Effector memory CD8-positive, alpha-beta T cell (primary cell): Measurements from ENCODE around the gene SYCP2.

Experiments
- ATAC-seq: fragments of 150-1000 bp; cut with Tn5 transposase; replicated peaks from 2 replicates; pipeline ENCODE4 v1.10.0; 2021; ENCODE audit warnings: mild to moderate bottlenecking, moderate library complexity
- DNase-seq, 3 experiments: peaks; one replicate each; pipeline ENCODE4 v3.0.0; 2021
- H3K27ac Mint-ChIP-seq, 2 donors: one replicate each; pipeline ENCODE4 v1.8.0; 2022; ENCODE audit warnings: mild to moderate bottlenecking in 2 of 2, mixed read lengths in 2 of 2, moderate library complexity in 2 of 2
- H3K27me3 Mint-ChIP-seq, 2 donors: one replicate each; pipeline ENCODE4 v1.8.0; 2022; ENCODE audit warnings: mixed read lengths in 2 of 2
- H3K36me3 Mint-ChIP-seq: one replicate; pipeline ENCODE4 v1.8.0; 2022; ENCODE audit warnings: mild to moderate bottlenecking, moderate library complexity, mixed read lengths; ENCODE audit not compliant: insufficient read depth
- H3K4me1 Mint-ChIP-seq, 2 donors: one replicate each; pipeline ENCODE4 v1.8.0; 2022; ENCODE audit warnings: low read depth in 2 of 2, mixed read lengths in 2 of 2
- H3K4me3 Mint-ChIP-seq, 2 donors: one replicate each; pipeline ENCODE4 v1.8.0; 2022; ENCODE audit warnings: mild to moderate bottlenecking in 2 of 2, mixed read lengths in 2 of 2, moderate library complexity in 2 of 2
- H3K9me3 Mint-ChIP-seq, 2 donors: one replicate each; pipeline ENCODE4 v1.8.0; 2022; ENCODE audit warnings: mixed read lengths in 2 of 2

Gene SYCP2

DNA sequence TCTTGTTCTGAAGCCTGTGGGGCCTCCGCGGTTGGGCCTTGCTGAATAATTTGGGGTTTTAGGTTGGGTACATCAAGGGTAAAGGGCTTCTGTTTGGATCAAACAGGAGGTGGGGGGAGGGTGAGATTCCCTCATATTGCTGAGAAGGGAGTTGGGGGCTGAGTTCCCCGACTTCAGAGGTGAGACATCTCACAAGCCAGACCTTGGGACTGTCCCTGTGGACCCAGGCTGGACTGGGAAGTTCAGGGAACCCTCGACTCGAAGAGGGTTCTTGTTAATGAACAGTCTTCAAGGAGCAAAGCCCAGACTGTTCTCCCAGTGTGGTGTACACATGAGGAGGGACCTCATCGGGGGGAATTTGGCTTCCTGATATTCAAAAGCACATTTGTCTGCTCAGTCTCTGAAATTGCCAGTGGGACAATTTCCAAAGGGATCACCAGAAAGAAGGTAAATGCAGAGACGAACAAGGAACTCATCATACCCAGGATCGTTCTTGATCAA, 118.5 kb downstream of the SYCP2 start:
- ATAC-seq (no peak), DNase-seq (no peak)
- no peak overlapping the region for H3K4me3 Mint-ChIP-seq
- no peaks in the 10 kb centered on the region for H3K36me3 Mint-ChIP-seq
- H3K27ac Mint-ChIP-seq: no peak overlapping the region
- no peaks in the 10 kb centered on the region for H3K9me3 Mint-ChIP-seq
- peaks cover 0 to 3% of the 10 kb centered on the region in 2 donors for H3K4me1 Mint-ChIP-seq
- H3K27me3 Mint-ChIP-seq: peaks cover under 1 to 18% of the 10 kb centered on the region in 2 donors

DNA sequence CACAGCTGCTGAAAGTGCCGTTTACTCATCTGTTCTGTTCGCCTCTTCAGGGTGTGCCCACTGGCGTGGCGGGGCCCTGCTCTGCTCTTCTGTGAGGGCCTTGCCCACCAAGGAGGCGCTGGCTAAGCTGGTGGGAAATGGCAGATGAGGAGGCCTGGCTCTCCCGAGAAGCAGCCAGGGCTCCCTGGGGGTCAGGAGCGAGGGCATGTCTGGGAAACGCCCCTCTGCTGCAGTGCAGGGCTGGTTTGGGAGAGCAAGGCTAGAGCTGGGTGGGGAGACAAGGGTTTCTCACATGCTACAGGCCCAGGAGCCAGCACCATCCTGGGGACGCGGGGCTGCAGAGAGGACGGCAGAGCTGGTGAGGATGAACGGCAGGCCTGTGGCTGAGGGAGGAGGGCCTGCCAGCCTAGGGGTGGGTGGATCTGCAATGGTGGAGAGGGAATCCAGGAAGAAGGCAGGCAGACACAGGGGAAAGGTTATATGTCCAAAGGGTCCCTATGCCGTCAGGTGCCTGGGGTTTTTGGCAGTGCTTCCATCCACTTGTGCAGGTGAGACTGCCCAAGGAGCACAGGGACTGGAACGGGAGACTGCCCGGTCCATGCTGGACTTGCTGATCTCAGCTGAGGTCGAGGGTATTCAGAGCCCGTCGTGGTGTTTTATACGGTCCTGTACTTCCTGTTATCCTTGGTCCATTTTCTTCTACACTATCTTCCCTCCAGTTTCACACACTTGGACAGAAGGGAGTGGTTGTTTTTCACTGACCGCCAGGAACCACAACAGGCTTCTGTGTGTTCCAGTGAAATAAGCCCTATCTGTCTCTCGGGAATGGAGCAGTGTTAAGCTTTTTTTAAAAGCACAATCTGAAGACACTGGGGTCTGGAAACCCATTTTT, 119.2 kb downstream of the SYCP2 start:
- Mint-ChIP-seq H3K27ac (no peak overlapping the region), H3K4me3 (no peak overlapping the region), H3K9me3 (no peaks in the 10 kb centered on the region), H3K27me3 (peaks cover 0 to 16% of the 10 kb centered on the region in 2 donors), H3K36me3 (no peaks in the 10 kb centered on the region), H3K4me1 (peaks cover 0 to 3% of the 10 kb centered on the region in 2 donors)
- DNase-seq (no peak), ATAC-seq (no peak)
